NB4 (cell line): Measurements from ENCODE around the gene RREB1.

Source experiments
- DNase-seq: peaks from one replicate; pipeline ENCODE4 v3.0.0; 2010; ENCODE audit warnings: low read depth
- H3K4me3 ChIP-seq: one replicate; pipeline ENCODE4 v1.5.1; 2011; ENCODE audit warnings: mild to moderate bottlenecking, low read depth, low read length, moderate library complexity
- MYC ChIP-seq: IDR thresholded peaks from 2 replicates; pipeline ENCODE4 v1.6.1; 2011; ENCODE audit warnings: low read depth, low read length
- POLR2A ChIP-seq: IDR thresholded peaks from 2 replicates; pipeline ENCODE4 v1.6.1; 2011; ENCODE audit warnings: mild to moderate bottlenecking; ENCODE audit not compliant: insufficient read length; ENCODE audit errors: extremely low read depth
- TF ChIP-seq, protein P1 (sequence below): IDR thresholded peaks from one replicate; pipeline ENCODE4 v1.5.1; 2012; ENCODE audit warnings: low read depth, low read length
- TF ChIP-seq, protein P2 (sequence below): IDR thresholded peaks from 2 replicates; pipeline ENCODE4 v1.6.1; 2011; ENCODE audit warnings: low read depth, low read length

Gene RREB1

DNA sequence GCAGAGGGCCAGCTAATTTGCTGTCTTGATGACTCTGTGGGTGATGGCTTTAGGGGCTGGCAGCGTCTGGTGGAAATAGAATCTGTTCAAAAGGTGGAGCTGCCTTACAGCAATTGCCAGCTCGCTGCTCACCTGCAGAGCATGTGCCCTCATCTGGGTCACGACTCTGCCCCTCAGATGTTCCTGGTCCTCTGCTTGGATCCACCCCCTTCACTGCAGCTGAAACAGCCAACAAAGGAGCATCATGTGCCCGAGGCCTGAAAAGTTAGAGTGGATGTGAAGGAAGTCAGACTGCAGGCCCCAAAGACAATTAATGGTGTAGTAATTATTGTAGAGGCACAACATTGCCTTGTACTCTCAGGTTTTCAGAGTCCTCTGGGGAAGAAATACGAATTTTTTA, 19.9 kb downstream of the RREB1 start:
- no peak overlapping the region for H3K4me3 ChIP-seq
- DNase-seq: no peak
- no peak for TF ChIP-seq POLR2A
- TF ChIP-seq, protein P1, sequence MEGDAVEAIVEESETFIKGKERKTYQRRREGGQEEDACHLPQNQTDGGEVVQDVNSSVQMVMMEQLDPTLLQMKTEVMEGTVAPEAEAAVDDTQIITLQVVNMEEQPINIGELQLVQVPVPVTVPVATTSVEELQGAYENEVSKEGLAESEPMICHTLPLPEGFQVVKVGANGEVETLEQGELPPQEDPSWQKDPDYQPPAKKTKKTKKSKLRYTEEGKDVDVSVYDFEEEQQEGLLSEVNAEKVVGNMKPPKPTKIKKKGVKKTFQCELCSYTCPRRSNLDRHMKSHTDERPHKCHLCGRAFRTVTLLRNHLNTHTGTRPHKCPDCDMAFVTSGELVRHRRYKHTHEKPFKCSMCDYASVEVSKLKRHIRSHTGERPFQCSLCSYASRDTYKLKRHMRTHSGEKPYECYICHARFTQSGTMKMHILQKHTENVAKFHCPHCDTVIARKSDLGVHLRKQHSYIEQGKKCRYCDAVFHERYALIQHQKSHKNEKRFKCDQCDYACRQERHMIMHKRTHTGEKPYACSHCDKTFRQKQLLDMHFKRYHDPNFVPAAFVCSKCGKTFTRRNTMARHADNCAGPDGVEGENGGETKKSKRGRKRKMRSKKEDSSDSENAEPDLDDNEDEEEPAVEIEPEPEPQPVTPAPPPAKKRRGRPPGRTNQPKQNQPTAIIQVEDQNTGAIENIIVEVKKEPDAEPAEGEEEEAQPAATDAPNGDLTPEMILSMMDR: no peak
- no peak for TF ChIP-seq MYC
- TF ChIP-seq, protein P2, sequence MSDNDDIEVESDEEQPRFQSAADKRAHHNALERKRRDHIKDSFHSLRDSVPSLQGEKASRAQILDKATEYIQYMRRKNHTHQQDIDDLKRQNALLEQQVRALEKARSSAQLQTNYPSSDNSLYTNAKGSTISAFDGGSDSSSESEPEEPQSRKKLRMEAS: no peak

DNA sequence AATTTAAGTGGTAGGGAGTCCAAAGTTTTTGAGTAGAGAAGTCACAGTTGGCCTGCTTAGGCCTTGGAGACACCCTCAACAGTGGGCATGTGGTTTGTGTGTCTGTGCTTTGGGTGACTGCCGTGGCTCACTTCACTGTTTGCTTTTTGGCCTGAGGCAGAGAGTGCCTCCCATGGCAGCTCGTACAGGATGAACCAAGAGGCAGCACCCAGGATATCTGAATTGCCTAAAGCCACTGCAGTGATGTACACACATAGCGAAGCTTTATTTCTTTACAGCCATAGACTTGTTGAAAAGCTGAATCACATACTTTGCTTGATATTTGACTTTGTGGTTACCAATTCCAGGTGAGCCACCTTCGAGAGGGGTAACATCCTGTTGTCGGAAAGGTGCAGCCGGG, 21.6 kb downstream of the RREB1 start:
- no peak overlapping the region for H3K4me3 ChIP-seq
- TF ChIP-seq POLR2A (no peak), MYC (no peak)
- TF ChIP-seq, protein P1: no peak
- TF ChIP-seq, protein P2: no peak
- DNase-seq: peak; percentile 49

DNA sequence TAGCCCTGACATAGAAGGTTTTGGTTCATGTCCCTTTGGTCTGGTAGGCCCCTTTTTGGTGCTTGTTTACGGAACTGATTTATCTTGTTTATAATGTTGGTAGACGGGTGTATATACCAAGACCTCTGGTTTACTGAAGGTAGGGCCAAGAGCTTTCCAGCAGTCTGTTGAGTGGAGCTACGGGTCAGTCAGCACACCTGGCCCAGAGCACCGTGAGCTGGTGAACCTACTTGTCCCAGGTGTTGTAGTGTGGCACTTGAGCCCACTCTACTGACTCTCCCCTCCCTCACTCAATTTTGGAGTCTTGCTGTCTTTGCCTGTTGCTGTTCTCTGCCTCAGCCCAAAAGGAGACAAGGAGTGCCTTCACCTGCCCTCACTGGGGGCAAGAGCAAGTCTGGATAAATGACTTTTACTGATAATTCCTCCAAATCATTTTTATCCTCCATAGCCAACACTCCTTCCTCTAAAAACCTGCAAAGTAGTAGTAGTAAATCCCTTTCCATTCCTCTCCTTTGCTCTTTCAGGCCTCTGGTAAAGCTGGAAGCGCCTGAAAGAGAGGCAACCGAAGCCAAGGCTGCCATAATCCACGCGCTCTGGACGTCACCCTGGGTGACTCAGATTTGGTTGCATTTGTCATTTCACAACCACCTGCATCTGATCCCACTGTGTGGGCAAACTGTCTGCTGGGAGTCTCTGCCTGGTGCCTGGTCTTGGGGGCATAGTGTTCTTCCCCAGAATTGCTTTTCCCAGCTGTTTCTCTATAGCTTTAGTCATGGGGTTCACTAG, 22.2 kb downstream of the RREB1 start:
- DNase-seq: peak; percentile 93
- TF ChIP-seq POLR2A: no peak
- TF ChIP-seq MYC: peak; percentile 50
- TF ChIP-seq, protein P1: no peak
- TF ChIP-seq, protein P2: peak; percentile 74
- peak overlapping the region; percentile 4 for H3K4me3 ChIP-seq

DNA sequence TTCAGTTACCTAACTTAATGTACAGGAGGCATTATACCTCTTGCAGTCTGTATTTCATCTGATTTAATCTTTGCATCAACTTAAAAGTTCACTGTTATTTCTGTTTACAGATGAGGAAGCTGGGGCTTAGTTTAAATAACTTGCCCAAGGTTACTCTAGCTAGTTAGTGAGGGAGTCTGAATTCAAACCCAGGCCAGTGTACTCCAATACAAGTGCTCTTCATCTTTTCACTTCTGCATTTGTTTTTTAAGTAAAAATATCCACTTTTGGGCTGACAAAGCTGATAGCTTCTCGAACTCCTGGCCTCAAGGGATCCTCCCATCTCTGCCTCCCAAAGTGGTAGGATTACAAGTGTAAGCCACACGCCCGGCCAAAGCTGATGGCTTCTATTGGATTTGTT, 23.6 kb downstream of the RREB1 start:
- no peak for DNase-seq
- H3K4me3 ChIP-seq: no peak overlapping the region
- TF ChIP-seq MYC: no peak
- no peak for TF ChIP-seq POLR2A
- TF ChIP-seq, protein P1: no peak
- TF ChIP-seq, protein P2: no peak

DNA sequence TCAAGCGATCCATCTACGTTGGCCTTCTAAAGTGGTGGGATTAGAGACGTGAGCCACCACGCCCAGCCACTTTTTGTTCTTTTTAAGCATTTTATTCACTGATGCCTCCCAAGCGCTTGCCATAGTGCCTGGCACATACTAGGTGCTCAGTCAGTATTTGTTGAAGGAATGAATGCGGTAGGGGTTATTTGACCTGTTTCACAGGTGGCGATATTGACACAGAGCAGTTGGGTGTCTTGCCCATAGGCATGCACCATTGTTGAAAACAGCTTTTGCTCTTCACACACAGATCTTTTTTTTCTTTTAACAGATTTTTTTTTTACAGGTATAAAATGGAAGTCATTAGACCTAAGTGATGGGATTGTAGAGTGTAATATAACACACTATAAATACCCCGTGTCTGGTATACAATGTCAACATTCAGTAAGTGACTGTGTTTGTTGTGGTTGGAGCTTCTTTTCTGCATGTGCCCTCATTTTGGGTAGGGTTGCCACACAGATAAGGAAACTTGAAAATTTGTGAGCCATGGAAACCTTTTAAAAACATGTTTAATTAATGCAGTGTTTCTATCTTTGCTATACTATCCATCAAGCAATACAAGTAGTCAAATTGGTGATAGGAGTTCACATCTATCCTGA, 24.8 kb downstream of the RREB1 start:
- TF ChIP-seq POLR2A (no peak), MYC (no peak)
- TF ChIP-seq, protein P1: no peak
- TF ChIP-seq, protein P2: no peak
- DNase-seq: no peak
- H3K4me3 ChIP-seq: no peak overlapping the region
